Suprapubic skin (tissue), 4 donors: ENCODE data around the gene RGS6. TPM values are rescaled to one million over a fixed set of nuclear protein-coding genes. Genes with fewer than 3 reads are reported as not detected.

Experiments
- DNase-seq, 2 donors: peaks; one replicate each; pipeline ENCODE4 v3.0.0-alpha.2; 2019; ENCODE audit warnings: low spot score in 2 of 2
- H3K27ac ChIP-seq: fragments of 200-600 bp; sonication (generic); one replicate; pipeline ENCODE4 v1.5.1; 2019
- H3K27me3 ChIP-seq: fragments of 200-600 bp; sonication (generic); one replicate; pipeline ENCODE4 v1.5.1; 2019
- H3K36me3 ChIP-seq: fragments of 200-600 bp; sonication (generic); one replicate; pipeline ENCODE4 v1.5.1; 2019
- H3K4me1 ChIP-seq: fragments of 200-600 bp; sonication (generic); one replicate; pipeline ENCODE4 v1.5.1; 2019
- H3K4me3 ChIP-seq: fragments of 200-600 bp; sonication (generic); one replicate; pipeline ENCODE4 v1.5.1; 2019; ENCODE audit warnings: mild to moderate bottlenecking
- H3K9me3 ChIP-seq: fragments of 200-600 bp; sonication (generic); one replicate; pipeline ENCODE4 v1.5.1; 2019
- CTCF ChIP-seq, 2 donors: fragments of 200-600 bp in 1 of 2; fragments of 450-650 bp in 1 of 2; sonication (generic) in 1 of 2; IDR thresholded peaks; one replicate each; pipeline ENCODE4 v1.5.1; 2016 to 2019; ENCODE audit warnings: antibody characterized with exemption in 2 of 2, mild to moderate bottlenecking in 1 of 2, moderate library complexity in 1 of 2
- EP300 ChIP-seq: sonication (generic); formaldehyde crosslinking; IDR thresholded peaks from one replicate; pipeline ENCODE4 v1.6.1; 2017; ENCODE audit warnings: antibody characterized with exemption
- POLR2A ChIP-seq, 2 donors: fragments of 450-650 bp; IDR thresholded peaks; one replicate each; pipeline ENCODE4 v1.6.1; 2017; ENCODE audit warnings: antibody characterized with exemption in 2 of 2, mild to moderate bottlenecking in 2 of 2, moderate library complexity in 2 of 2
- POLR2AphosphoS5 ChIP-seq, 3 donors: sonication (generic); formaldehyde crosslinking; IDR thresholded peaks; one replicate each; pipeline ENCODE4 v1.6.1; 2017; ENCODE audit warnings: antibody characterized with exemption in 3 of 3
- WGBS: methylation state at CpG from one replicate; pipeline ENCODE4 v1.1.5; 2018; 5-methylcytosine and 5-hydroxymethylcytosine counted together
- total RNA-seq, 4 donors: library from RNA; depleted of rRNA; stranded (reverse); fragments of >200 nt; gene quantifications; one replicate each; pipeline ENCODE4 v1.1.0, GENCODE V29; 2016

Gene RGS6
- total RNA-seq, 4 donors from 2014 or later = 0.08 to 4.4 (median 1.0) TPM

GRCh38 chr14:72554994-72555608, 622.9 kb downstream of the RGS6 start:
- Histone ChIP-seq H3K4me3 (no peak overlapping the region), H3K9me3 (no peaks in the 10 kb centered on the region), H3K27me3 (peaks cover 13% of the 10 kb centered on the region), H3K27ac (no peak overlapping the region), H3K4me1 (peaks cover 9% of the 10 kb centered on the region), H3K36me3 (no peaks in the 10 kb centered on the region)
- TF ChIP-seq EP300 (no peak), POLR2AphosphoS5 (IDR thresholded peaks at IDR 0.05) (no peak), POLR2A (IDR thresholded peaks at IDR 0.05) (no peak), CTCF (IDR thresholded peaks at IDR 0.05) (no peak)
- peak in 1 of 2 donors; percentile 71 for DNase-seq
- 94% methylated on average over 5 of the region's 5 CpGs for WGBS

GRCh38 chr14:72555609-72556000, 623.4 kb downstream of the RGS6 start:
- TF ChIP-seq POLR2A (IDR thresholded peaks at IDR 0.05) = no peak
- no peak for TF ChIP-seq CTCF (IDR thresholded peaks at IDR 0.05)
- TF ChIP-seq EP300 = no peak
- TF ChIP-seq POLR2AphosphoS5 (IDR thresholded peaks at IDR 0.05) = no peak
- H3K4me1 ChIP-seq = peaks cover 9% of the 10 kb centered on the region
- no peak for DNase-seq
- 85% methylated on average over 7 of the region's 7 CpGs for WGBS
- H3K27me3 ChIP-seq = peaks cover 13% of the 10 kb centered on the region
- H3K4me3 ChIP-seq = no peak overlapping the region
- H3K36me3 ChIP-seq = no peaks in the 10 kb centered on the region
- no peak overlapping the region for H3K27ac ChIP-seq
- no peaks in the 10 kb centered on the region for H3K9me3 ChIP-seq

DNA sequence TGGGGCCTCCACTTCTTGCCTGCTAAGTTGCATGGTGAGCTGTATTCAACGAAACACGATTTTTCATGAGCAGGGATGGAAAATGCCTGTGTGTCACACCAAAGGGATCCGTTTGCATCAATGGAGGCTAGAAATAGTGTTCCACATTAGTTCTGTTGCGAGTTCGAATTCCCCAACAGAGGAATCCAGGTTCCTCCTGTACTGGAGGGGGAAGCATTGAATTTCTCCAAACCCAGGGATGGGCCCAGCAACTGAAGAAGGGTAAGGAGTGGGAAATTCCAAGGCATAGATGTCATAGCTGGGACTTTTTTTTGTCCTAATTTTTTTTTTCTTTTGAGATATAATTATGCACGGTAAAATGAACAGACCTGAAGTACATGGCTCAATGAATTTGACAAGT, 625.4 kb downstream of the RGS6 start:
- no peaks in the 10 kb centered on the region for H3K9me3 ChIP-seq
- peaks cover 11% of the 10 kb centered on the region for H3K27me3 ChIP-seq
- no peak overlapping the region for H3K4me3 ChIP-seq
- H3K27ac ChIP-seq = no peak overlapping the region
- no peak for DNase-seq
- 92% methylated on average over 6 of the region's 6 CpGs for WGBS
- H3K4me1 ChIP-seq = peaks cover 9% of the 10 kb centered on the region
- TF ChIP-seq POLR2AphosphoS5 (IDR thresholded peaks at IDR 0.05) (no peak), POLR2A (IDR thresholded peaks at IDR 0.05) (no peak), EP300 (no peak), CTCF (IDR thresholded peaks at IDR 0.05) (no peak)
- no peaks in the 10 kb centered on the region for H3K36me3 ChIP-seq

DNA sequence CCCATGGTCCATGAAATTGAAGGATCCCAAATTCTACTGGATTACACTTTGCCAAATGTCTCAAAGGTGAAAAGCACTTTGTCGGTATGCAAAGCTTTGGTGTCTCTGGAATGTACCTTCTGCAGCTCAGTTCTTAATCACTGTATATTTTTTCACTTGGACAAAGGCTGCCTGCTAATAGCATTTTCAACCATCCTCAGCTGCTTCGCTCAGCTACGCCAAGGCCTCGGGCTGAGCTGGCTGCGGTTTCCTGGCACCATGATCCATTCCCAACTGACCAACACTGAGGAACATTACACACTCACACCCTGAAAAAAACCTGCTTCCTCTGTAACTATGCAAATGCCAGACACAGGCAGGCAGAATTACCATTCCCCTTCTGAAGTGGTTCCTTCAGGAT, 626.5 kb downstream of the RGS6 start:
- 38% methylated on average over 5 of the region's 5 CpGs for whole genome bisulfite sequencing
- no peak overlapping the region for H3K4me3 ChIP-seq
- H3K27ac ChIP-seq = no peak overlapping the region
- DNase-seq = no peak
- peaks cover 3% of the 10 kb centered on the region for H3K27me3 ChIP-seq
- TF ChIP-seq CTCF (IDR thresholded peaks at IDR 0.05) (no peak), EP300 (no peak), POLR2AphosphoS5 (IDR thresholded peaks at IDR 0.05) (no peak), POLR2A (IDR thresholded peaks at IDR 0.05) (no peak)
- no peaks in the 10 kb centered on the region for H3K9me3 ChIP-seq
- no peaks in the 10 kb centered on the region for H3K36me3 ChIP-seq
- peaks cover 9% of the 10 kb centered on the region for H3K4me1 ChIP-seq

- H3K27me3 ChIP-seq = peaks cover 3% of the 10 kb centered on the region
- no peak overlapping the region for H3K27ac ChIP-seq
- 15% methylated on average over 10 of the region's 11 CpGs for WGBS
- no peak for TF ChIP-seq POLR2A (IDR thresholded peaks at IDR 0.05)
- no peak for TF ChIP-seq CTCF (IDR thresholded peaks at IDR 0.05)
- no peak for TF ChIP-seq EP300
- TF ChIP-seq POLR2AphosphoS5 (IDR thresholded peaks at IDR 0.05) = no peak
- DNase-seq = no peak
- H3K4me3 ChIP-seq = no peak overlapping the region
- H3K9me3 ChIP-seq = no peaks in the 10 kb centered on the region
- H3K36me3 ChIP-seq = no peaks in the 10 kb centered on the region
- H3K4me1 ChIP-seq = peaks cover 9% of the 10 kb centered on the region
These were observed 627.0 kb downstream of the RGS6 start for GRCh38 chr14:72559202-72559601.
